ENCODE results near the gene RAD51B.

GRCh38 chr14:68374682-68375081 is 555.1 kb downstream of the RAD51B start:
- no peak for TF ChIP-seq CTCF (conservative IDR thresholded peaks at IDR 0.05; ENCODE audit: low read depth, low read length)
- TF ChIP-seq EZH2 (IDR thresholded peaks at IDR 0.05; ENCODE audit: borderline replicate concordance, low read depth, low read length, poor library complexity, severe bottlenecking) = no peak

All from A673 (cell line).